ENCODE measurements around the gene GPR132. TPM values are rescaled to one million over a fixed set of nuclear protein-coding genes. Genes with fewer than 3 reads are reported as not detected.

The GPR132 gene
- total and polyA plus RNA-seq, 10 of the 15 experiments (the other 5 are each of a cell fraction or from before 2014, with no cell fraction given), result 1.9 to 49.3 (median 20.4) TPM

GRCh38 chr14:105020815-105021655 lies 44.2 kb downstream of the GPR132 start, which contains the start of gene CDCA4:
Gene CDCA4, minus strand, starts transcription at chr14:105021083. Its CDS starts 9,154 bp downstream, at chr14:105011929.
- Histone ChIP-seq H3K36me3 (ENCODE audit: control insufficient read depth in 2 of 2, insufficient read depth in 2 of 2, low read length in 1 of 2) (peaks cover 0 to 6% of the 10 kb centered on the region in 2 experiments; a peak in 2 of 4 replicates), H3K4me3 (peak within 1 kb of the TSS; percentile 89), H3K9ac (ENCODE audit: control insufficient read depth, insufficient read depth, low read length) (peak within 1 kb of the TSS; percentile 95), H3K4me1 (ENCODE audit: control insufficient read depth, insufficient read depth, low read length) (peaks cover 19% of the 10 kb centered on the region), H3K27ac (ENCODE audit: control insufficient read depth, insufficient read depth) (peak within 1 kb of the TSS; percentile 93), H3K4me2 (ENCODE audit: control insufficient read depth, insufficient read depth) (peak within 1 kb of the TSS; percentile 97), H3K27me3 (replicated peaks in 1 of 2; ENCODE audit: control insufficient read depth in 2 of 2, insufficient read depth in 2 of 2, low read length in 1 of 2) (no peaks in the 10 kb centered on the region), H2AFZ (ENCODE audit: control insufficient read depth, low read depth, low read length) (peak within 1 kb of the TSS; percentile 46), H3K9me3 (replicated peaks; ENCODE audit: control insufficient read depth, insufficient read depth, low read length) (no peaks in the 10 kb centered on the region), H4K20me1 (ENCODE audit: control insufficient read depth, insufficient read depth) (no peaks in the 10 kb centered on the region), H3K79me2 (ENCODE audit: control insufficient read depth, insufficient read depth, low read length) (peaks cover 65% of the 10 kb centered on the region)
- peak; percentile 78 for ATAC-seq
- peak; percentile 56 for FAIRE-seq
- WGBS (ENCODE audit: insufficient coverage, insufficient replicate concordance, low lambda C conversion rate, missing lambda C conversion rate), result under 1% methylated on average over 53 of the region's 115 CpGs
- ChIA-PET POLR2A (interaction anchor here (0.6 to 2.4 kb wide), 9 partner anchors 15 to 511 kb away, joined by 3 to 13 read pairs (median 5); partner anchors contain the start of genes CLBA1, GPR132 and SIVA1), RAD21 (ENCODE audit: unreplicated experiment) (interaction anchor here (0.9 to 3.9 kb wide), 5 partner anchors 24 to 66 kb away, joined by 3 to 25 read pairs (median 5); partner anchors contain the start of genes CLBA1 and GPR132), CTCF (interaction anchor here (0.9 to 1.3 kb wide), 3 partner anchors 25 to 65 kb away, joined by 3 to 4 read pairs (median 3); no protein-coding TSS in a partner anchor), SMC1A (ENCODE audit: uncharacterized antibody, unreplicated experiment) (interaction anchor here (1.0 kb wide), 1 partner anchor 24 kb away, joined by 3 read pairs; no protein-coding TSS in a partner anchor)
- in situ Hi-C loops (cut with MboI) (no loop called here), intact Hi-C loops (cut with micrococcal nuclease; ENCODE audit: unreplicated experiment) (loop anchor here (5.0 kb wide), 1 partner anchor 46 kb away; the partner anchor contains the start of gene GPR132)
- peak; percentile 66 for DNase-seq (ENCODE audit: low read depth, low spot score)
- BruUV-seq (replicated peaks), result no TSS peak
- no peak for TF ChIP-seq MTA3 (IDR thresholded peaks at IDR 0.05; ENCODE audit: borderline replicate concordance, low read length)
- TF ChIP-seq SIN3A (IDR thresholded peaks at IDR 0.05; ENCODE audit: low read depth, low read length), result peak; percentile 84
- peak; percentile 93 for TF ChIP-seq MAX (IDR thresholded peaks at IDR 0.05; ENCODE audit: low read depth, low read length)
- no peak for TF ChIP-seq REST (IDR thresholded peaks at IDR 0.05; ENCODE audit: low read depth, low read length)
- TF ChIP-seq SMARCA5 (IDR thresholded peaks at IDR 0.05), result 0 out of 2 replicates have a peak, but pooled peaks have one; percentile 69
- no peak for TF ChIP-seq MEF2B (IDR thresholded peaks at IDR 0.05; ENCODE audit: partially characterized antibody, poor library complexity, severe bottlenecking)
- TF ChIP-seq ATF2 (IDR thresholded peaks at IDR 0.05; ENCODE audit: low read length), result no peak
- no peak for TF ChIP-seq STAT1 (conservative IDR thresholded peaks at IDR 0.05)
- no peak for TF ChIP-seq SUPT20H (IDR thresholded peaks at IDR 0.05; ENCODE audit: borderline replicate concordance, control insufficient read depth, low read depth, low read length)
- no peak for TF ChIP-seq SMC3 (IDR thresholded peaks at IDR 0.05; ENCODE audit: borderline replicate concordance, low read length)
- TF ChIP-seq E2F4 (IDR thresholded peaks at IDR 0.05; ENCODE audit: low read depth, low read length), result peak; percentile 91
- TF ChIP-seq PKNOX1 (IDR thresholded peaks at IDR 0.05), result no peak
- TF ChIP-seq TCF3 (IDR thresholded peaks at IDR 0.05; ENCODE audit: borderline replicate concordance, insufficient read depth, low read depth, low read length), result 0 out of 2 replicates have a peak, but pooled peaks have one; percentile 2
